GM21360 (cell line): ENCODE measurements around the gene ITGAL.
"Not testable (repeated sequence)": the region's sequence is repeated elsewhere in the genome, so short reads cannot be mapped to it uniquely, and the experiment has no call there.

Experiments
- ATAC-seq: cut with Tn5 transposase; IDR thresholded peaks from one replicate; pipeline ENCODE4 v1.9.1; 2021; ENCODE audit warnings: mild to moderate bottlenecking, moderate library complexity; ENCODE audit not compliant: unreplicated experiment

The ITGAL gene

GRCh38 chr16:30491229-30491628 lies 18.7 kb downstream of the ITGAL start:
- ATAC-seq = no peak

GRCh38 chr16:30491744-30492308 lies 19.3 kb downstream of the ITGAL start:
- ATAC-seq = no peak

- ATAC-seq = no peak
These were observed 21.5 kb downstream of the ITGAL start for GRCh38 chr16:30493941-30494488.

GRCh38 chr16:30494709-30495108 lies 22.2 kb downstream of the ITGAL start:
- no peak for ATAC-seq

GRCh38 chr16:30499284-30499683 lies 26.7 kb downstream of the ITGAL start:
- ATAC-seq = no peak

- no peak for ATAC-seq
These were observed 31.1 kb downstream of the ITGAL start for GRCh38 chr16:30503403-30504296.

GRCh38 chr16:30509081-30509765 lies 36.7 kb downstream of the ITGAL start:
- ATAC-seq = no peak

- ATAC-seq = no peak
These were observed 37.9 kb downstream of the ITGAL start for GRCh38 chr16:30510376-30510938.

GRCh38 chr16:30511509-30511908 lies 39.0 kb downstream of the ITGAL start:
- ATAC-seq = no peak

GRCh38 chr16:30515275-30515674 lies 42.7 kb downstream of the ITGAL start:
- no peak for ATAC-seq

GRCh38 chr16:30518552-30518951 lies 46.0 kb downstream of the ITGAL start:
- ATAC-seq = no peak

GRCh38 chr16:30519120-30520049 lies 46.8 kb downstream of the ITGAL start:
- ATAC-seq = no peak

- no peak for ATAC-seq
These were observed 48.9 kb downstream of the ITGAL start for GRCh38 chr16:30521476-30521872.

GRCh38 chr16:30521873-30522641 lies 49.5 kb downstream of the ITGAL start:
- ATAC-seq = no peak

- ATAC-seq = not testable (repeated sequence)
These were observed 50.3 kb downstream of the ITGAL start for GRCh38 chr16:30522702-30523463.

GRCh38 chr16:30523768-30524574 lies 51.4 kb downstream of the ITGAL start:
- no peak for ATAC-seq

GRCh38 chr16:30524575-30525568 lies 52.3 kb downstream of the ITGAL start:
- no peak for ATAC-seq
